ENCODE data around the gene ZNF575. TPM values are rescaled to one million over a fixed set of nuclear protein-coding genes. Genes with fewer than 3 reads are reported as not detected.

ZNF575 gene
- total RNA-seq, 2 experiments from 2014 or later: 2.6 to 2.7 TPM

GRCh38 chr19:43553656-43554055 lies 20.7 kb downstream of the ZNF575 start:
- H3K4me3 Mint-ChIP-seq: no peak overlapping the region
- H3K4me1 Mint-ChIP-seq (ENCODE audit: low read depth): peaks cover 8% of the 10 kb centered on the region
- H3K4me1 ChIP-seq (ENCODE audit: insufficient read depth, low read length): peaks cover 6% of the 10 kb centered on the region
- ChIA-PET CTCF (interaction anchor here (1.7 to 4.5 kb wide), 2 partner anchors 34 to 43 kb away, joined by 5 to 122 read pairs; partner anchors contain the start of genes IRGQ and ZNF576), POLR2A (no interaction called here)
- no peaks in the 10 kb centered on the region for H3K27me3 ChIP-seq (ENCODE audit: control insufficient read depth in 1 of 2, insufficient read depth in 2 of 2, low read length in 2 of 2)
- peaks cover 63% of the 10 kb centered on the region for H3K36me3 ChIP-seq (ENCODE audit: insufficient read depth, low read length)
- H3K4me3 ChIP-seq (ENCODE audit: low read length): no peak overlapping the region
- H3K27me3 Mint-ChIP-seq: no peaks in the 10 kb centered on the region
- H3K9me3 ChIP-seq (ENCODE audit: control insufficient read depth in 1 of 2, insufficient read depth in 1 of 2, low read length in 2 of 2): no peaks in the 10 kb centered on the region
- H3K9me3 Mint-ChIP-seq: no peaks in the 10 kb centered on the region
- DNase-seq (no peak), ATAC-seq (ENCODE audit: poor library complexity) (no peak)
- no peak overlapping the region for H3K27ac ChIP-seq (ENCODE audit: low read depth in 1 of 2, low read length in 2 of 2)
- TF ChIP-seq CTCF (IDR thresholded peaks at IDR 0.05): no peak
- no peak overlapping the region for H3K27ac Mint-ChIP-seq
- H3K36me3 Mint-ChIP-seq (ENCODE audit: low read depth): peaks cover 84% of the 10 kb centered on the region
- intact Hi-C loops (cut with DNase I, micrococcal nuclease): loop anchor here in 1 of 2 experiments (10.0 kb wide), 1 partner anchor 231 kb away; the partner anchor contains the start of gene KCNN4

- Histone ChIP-seq H3K4me3 (ENCODE audit: low read length) (no peak overlapping the region), H3K4me1 (ENCODE audit: insufficient read depth, low read length) (peaks cover 6% of the 10 kb centered on the region), H3K9me3 (ENCODE audit: control insufficient read depth in 1 of 2, insufficient read depth in 1 of 2, low read length in 2 of 2) (no peaks in the 10 kb centered on the region), H3K27ac (ENCODE audit: low read depth in 1 of 2, low read length in 2 of 2) (no peak overlapping the region), H3K27me3 (ENCODE audit: control insufficient read depth in 1 of 2, insufficient read depth in 2 of 2, low read length in 2 of 2) (no peaks in the 10 kb centered on the region), H3K36me3 (ENCODE audit: insufficient read depth, low read length) (peaks cover 65% of the 10 kb centered on the region)
- Mint-ChIP-seq H3K27me3 (no peaks in the 10 kb centered on the region), H3K4me3 (no peak overlapping the region), H3K9me3 (no peaks in the 10 kb centered on the region), H3K4me1 (ENCODE audit: low read depth) (peaks cover 9% of the 10 kb centered on the region), H3K27ac (peak overlapping the region; percentile 47), H3K36me3 (ENCODE audit: low read depth) (peaks cover 80% of the 10 kb centered on the region)
- ATAC-seq (ENCODE audit: poor library complexity) (no peak), DNase-seq (no peak)
- CTCF ChIA-PET: interaction anchor here (0.6 to 4.5 kb wide), 18 partner anchors 10 to 191 kb away, joined by 3 to 122 read pairs (median 4); partner anchors contain the start of genes IRGQ, PHLDB3, PINLYP and XRCC1
- intact Hi-C loops (cut with DNase I, micrococcal nuclease): loop anchor here in 1 of 2 experiments (10.0 kb wide), 1 partner anchor 230 kb away; the partner anchor contains the start of gene KCNN4
- POLR2A ChIA-PET: interaction anchor here (0.6 to 3.0 kb wide), 9 partner anchors 9 to 115 kb away, joined by 3 to 52 read pairs (median 4); partner anchors contain the start of genes IRGQ, PHLDB3, ZNF575 and ZNF576
- TF ChIP-seq CTCF (IDR thresholded peaks at IDR 0.05): no peak
Observed at GRCh38 chr19:43554317-43554895, 21.4 kb downstream of the ZNF575 start.

- Mint-ChIP-seq H3K9me3 (no peaks in the 10 kb centered on the region), H3K27ac (peak overlapping the region; percentile 15), H3K4me1 (ENCODE audit: low read depth) (peaks cover 13% of the 10 kb centered on the region), H3K27me3 (no peaks in the 10 kb centered on the region), H3K4me3 (peak overlapping the region; percentile 8), H3K36me3 (ENCODE audit: low read depth) (peaks cover 76% of the 10 kb centered on the region)
- DNase-seq: peak; percentile 76 to 91 (median 82)
- POLR2A ChIA-PET: interaction anchor here (0.6 to 3.0 kb wide), 10 partner anchors 8 to 116 kb away, joined by 3 to 52 read pairs (median 4); partner anchors contain the start of genes IRGQ, PHLDB3, ZNF575 and ZNF576
- peak; percentile 82 for TF ChIP-seq CTCF (IDR thresholded peaks at IDR 0.05)
- CTCF ChIA-PET: interaction anchor here (0.6 to 4.5 kb wide), 23 partner anchors 9 to 190 kb away, joined by 3 to 122 read pairs (median 4); partner anchors contain the start of genes IRGQ, PHLDB3, PINLYP and XRCC1
- intact Hi-C loops (cut with DNase I, micrococcal nuclease): loop anchor here (1.0 to 10.0 kb wide), 4 partner anchors 20 to 230 kb away; partner anchors contain the start of genes KCNN4 (in 1 of the 2), PINLYP (in 1 of the 2) and XRCC1 (in 1 of the 2)
- Histone ChIP-seq H3K27ac (ENCODE audit: low read depth in 1 of 2, low read length in 2 of 2) (no peak overlapping the region), H3K36me3 (ENCODE audit: insufficient read depth, low read length) (peaks cover 59% of the 10 kb centered on the region), H3K4me1 (ENCODE audit: insufficient read depth, low read length) (peaks cover 7% of the 10 kb centered on the region), H3K9me3 (ENCODE audit: control insufficient read depth in 1 of 2, insufficient read depth in 1 of 2, low read length in 2 of 2) (no peaks in the 10 kb centered on the region), H3K27me3 (ENCODE audit: control insufficient read depth in 1 of 2, insufficient read depth in 2 of 2, low read length in 2 of 2) (no peaks in the 10 kb centered on the region), H3K4me3 (ENCODE audit: low read length) (no peak overlapping the region)
- ATAC-seq (ENCODE audit: poor library complexity): peak; percentile 100
Observed at GRCh38 chr19:43555185-43555770, 22.3 kb downstream of the ZNF575 start.

Measured in CD4-positive, alpha-beta T cell (primary cell).